Measurements from ENCODE around the gene DOK6. TPM values are rescaled to one million over a fixed set of nuclear protein-coding genes. Genes with fewer than 3 reads are reported as not detected.

The DOK6 gene
- total RNA-seq, 1 donor from 2014 or later = 19.7 TPM

DNA sequence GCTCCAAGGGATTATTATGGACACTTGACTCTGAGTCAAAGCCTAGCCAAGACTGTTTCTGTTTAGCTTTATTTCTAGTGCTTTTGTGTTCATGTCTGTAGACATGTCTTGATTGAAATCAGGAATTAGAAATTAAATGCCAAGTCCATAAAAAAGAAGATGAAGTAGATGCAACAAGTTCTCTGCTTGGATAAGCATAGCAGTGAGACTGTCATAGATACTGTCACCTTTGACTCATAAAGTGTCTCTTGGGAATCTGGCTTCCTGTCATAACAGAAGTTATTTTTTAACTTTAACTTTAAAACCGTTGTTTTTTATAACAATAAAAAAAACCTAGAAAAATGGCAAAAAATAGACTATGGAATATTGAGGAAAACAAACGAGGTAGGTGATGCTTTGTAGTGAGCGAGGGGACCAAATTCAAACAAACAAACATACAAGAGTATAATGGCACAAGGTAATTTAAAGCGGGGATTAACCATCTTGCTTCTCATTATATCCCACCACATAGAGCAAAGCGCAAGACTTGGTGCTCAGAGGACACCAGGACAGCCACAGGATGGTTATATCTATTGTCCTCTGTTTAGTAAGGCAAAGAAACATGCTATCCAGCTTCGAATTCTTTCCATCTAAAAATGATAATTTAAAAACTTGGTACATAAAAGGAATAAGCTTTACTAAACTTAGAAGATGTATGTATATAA, 482.4 kb downstream of the DOK6 start:
- Mint-ChIP-seq H3K4me3 (ENCODE audit: unreplicated experiment) (no peak overlapping the region), H3K36me3 (ENCODE audit: unreplicated experiment) (no peaks in the 10 kb centered on the region), H3K27me3 (ENCODE audit: unreplicated experiment) (no peaks in the 10 kb centered on the region), H3K4me1 (ENCODE audit: low read depth, unreplicated experiment) (peaks cover 17% of the 10 kb centered on the region), H3K9me3 (ENCODE audit: unreplicated experiment) (no peaks in the 10 kb centered on the region), H3K27ac (ENCODE audit: unreplicated experiment) (no peak overlapping the region)
- no peak for DNase-seq
- TF ChIP-seq, protein P1, sequence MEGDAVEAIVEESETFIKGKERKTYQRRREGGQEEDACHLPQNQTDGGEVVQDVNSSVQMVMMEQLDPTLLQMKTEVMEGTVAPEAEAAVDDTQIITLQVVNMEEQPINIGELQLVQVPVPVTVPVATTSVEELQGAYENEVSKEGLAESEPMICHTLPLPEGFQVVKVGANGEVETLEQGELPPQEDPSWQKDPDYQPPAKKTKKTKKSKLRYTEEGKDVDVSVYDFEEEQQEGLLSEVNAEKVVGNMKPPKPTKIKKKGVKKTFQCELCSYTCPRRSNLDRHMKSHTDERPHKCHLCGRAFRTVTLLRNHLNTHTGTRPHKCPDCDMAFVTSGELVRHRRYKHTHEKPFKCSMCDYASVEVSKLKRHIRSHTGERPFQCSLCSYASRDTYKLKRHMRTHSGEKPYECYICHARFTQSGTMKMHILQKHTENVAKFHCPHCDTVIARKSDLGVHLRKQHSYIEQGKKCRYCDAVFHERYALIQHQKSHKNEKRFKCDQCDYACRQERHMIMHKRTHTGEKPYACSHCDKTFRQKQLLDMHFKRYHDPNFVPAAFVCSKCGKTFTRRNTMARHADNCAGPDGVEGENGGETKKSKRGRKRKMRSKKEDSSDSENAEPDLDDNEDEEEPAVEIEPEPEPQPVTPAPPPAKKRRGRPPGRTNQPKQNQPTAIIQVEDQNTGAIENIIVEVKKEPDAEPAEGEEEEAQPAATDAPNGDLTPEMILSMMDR (IDR thresholded peaks at IDR 0.05; ENCODE audit: partially characterized antibody, unreplicated experiment) = no peak

DNA sequence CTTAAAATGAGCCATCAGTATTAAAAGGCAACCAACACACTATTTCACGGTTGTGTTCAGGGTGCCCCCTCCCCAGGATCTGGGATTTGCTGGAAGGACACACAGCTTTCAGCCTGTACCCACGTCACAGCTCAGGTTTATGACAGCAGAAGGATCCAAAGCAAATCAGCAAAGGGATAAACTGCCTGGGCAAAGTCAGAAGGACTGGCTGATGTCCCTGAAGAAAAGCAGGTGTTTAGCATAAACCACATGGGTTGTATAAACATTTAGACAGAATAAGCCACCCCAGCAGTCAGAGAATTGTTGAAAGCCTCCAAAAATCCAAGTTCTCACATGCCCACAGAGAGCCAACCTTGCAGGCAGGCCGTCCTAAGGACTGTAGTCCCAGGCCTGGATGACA, 483.1 kb downstream of the DOK6 start:
- TF ChIP-seq, protein P1 (IDR thresholded peaks at IDR 0.05; ENCODE audit: partially characterized antibody, unreplicated experiment) = no peak
- no peaks in the 10 kb centered on the region for H3K9me3 Mint-ChIP-seq (ENCODE audit: unreplicated experiment)
- H3K4me1 Mint-ChIP-seq (ENCODE audit: low read depth, unreplicated experiment) = peaks cover 15% of the 10 kb centered on the region
- no peaks in the 10 kb centered on the region for H3K36me3 Mint-ChIP-seq (ENCODE audit: unreplicated experiment)
- H3K27ac Mint-ChIP-seq (ENCODE audit: unreplicated experiment) = no peak overlapping the region
- DNase-seq = no peak
- no peaks in the 10 kb centered on the region for H3K27me3 Mint-ChIP-seq (ENCODE audit: unreplicated experiment)
- no peak overlapping the region for H3K4me3 Mint-ChIP-seq (ENCODE audit: unreplicated experiment)

- peaks cover 2% of the 10 kb centered on the region for H3K4me1 Mint-ChIP-seq (ENCODE audit: low read depth, unreplicated experiment)
- H3K36me3 Mint-ChIP-seq (ENCODE audit: unreplicated experiment) = no peaks in the 10 kb centered on the region
- DNase-seq = no peak
- H3K27ac Mint-ChIP-seq (ENCODE audit: unreplicated experiment) = no peak overlapping the region
- TF ChIP-seq, protein P1 (IDR thresholded peaks at IDR 0.05; ENCODE audit: partially characterized antibody, unreplicated experiment) = no peak
- no peaks in the 10 kb centered on the region for H3K9me3 Mint-ChIP-seq (ENCODE audit: unreplicated experiment)
- no peaks in the 10 kb centered on the region for H3K27me3 Mint-ChIP-seq (ENCODE audit: unreplicated experiment)
- no peak overlapping the region for H3K4me3 Mint-ChIP-seq (ENCODE audit: unreplicated experiment)
These were observed 484.7 kb downstream of the DOK6 start for GRCh38 chr18:69885355-69885754.

GRCh38 chr18:69885841-69886531, 485.3 kb downstream of the DOK6 start:
- Mint-ChIP-seq H3K4me1 (ENCODE audit: low read depth, unreplicated experiment) (peaks cover 2% of the 10 kb centered on the region), H3K4me3 (ENCODE audit: unreplicated experiment) (no peak overlapping the region), H3K36me3 (ENCODE audit: unreplicated experiment) (no peaks in the 10 kb centered on the region), H3K27me3 (ENCODE audit: unreplicated experiment) (no peaks in the 10 kb centered on the region), H3K9me3 (ENCODE audit: unreplicated experiment) (no peaks in the 10 kb centered on the region), H3K27ac (ENCODE audit: unreplicated experiment) (no peak overlapping the region)
- DNase-seq = no peak
- TF ChIP-seq, protein P1 (IDR thresholded peaks at IDR 0.05; ENCODE audit: partially characterized antibody, unreplicated experiment) = no peak

- DNase-seq = no peak
- Mint-ChIP-seq H3K27ac (ENCODE audit: unreplicated experiment) (no peak overlapping the region), H3K9me3 (ENCODE audit: unreplicated experiment) (no peaks in the 10 kb centered on the region), H3K4me1 (ENCODE audit: low read depth, unreplicated experiment) (no peaks in the 10 kb centered on the region), H3K36me3 (ENCODE audit: unreplicated experiment) (no peaks in the 10 kb centered on the region), H3K27me3 (ENCODE audit: unreplicated experiment) (no peaks in the 10 kb centered on the region), H3K4me3 (ENCODE audit: unreplicated experiment) (no peak overlapping the region)
- TF ChIP-seq, protein P1 (IDR thresholded peaks at IDR 0.05; ENCODE audit: partially characterized antibody, unreplicated experiment) = no peak
These were observed 486.6 kb downstream of the DOK6 start for GRCh38 chr18:69887256-69887655.
